ENCODE results near the gene LCN2. TPM values are rescaled to one million over a fixed set of nuclear protein-coding genes. Genes with fewer than 3 reads are reported as not detected.
"Not testable (repeated sequence)": the region's sequence is repeated elsewhere in the genome, so short reads cannot be mapped to it uniquely, and the experiment has no call there.

LCN2 gene
- total RNA-seq, 2 experiments from 2014 or later, result not detected

DNA sequence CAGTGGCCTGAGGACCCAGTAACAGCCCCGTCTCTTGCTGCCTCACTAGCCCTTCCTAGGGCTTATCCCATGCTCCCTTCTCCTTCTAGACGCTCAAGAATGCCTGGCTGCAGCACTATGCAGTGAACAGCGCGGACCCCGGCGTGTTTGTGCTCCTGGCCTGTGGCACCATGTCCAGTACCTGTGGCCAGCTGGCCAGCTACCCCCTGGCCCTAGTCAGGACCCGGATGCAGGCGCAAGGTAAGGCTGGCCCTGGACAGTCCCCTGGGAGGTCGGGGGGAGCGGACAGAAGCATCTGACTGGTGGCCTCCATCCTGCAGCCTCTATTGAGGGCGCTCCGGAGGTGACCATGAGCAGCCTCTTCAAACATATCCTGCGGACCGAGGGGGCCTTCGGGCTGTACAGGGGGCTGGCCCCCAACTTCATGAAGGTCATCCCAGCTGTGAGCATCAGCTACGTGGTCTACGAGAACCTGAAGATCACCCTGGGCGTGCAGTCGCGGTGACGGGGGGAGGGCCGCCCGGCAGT lies 42.2 kb upstream of the LCN2 start:
- CTCF ChIA-PET, result interaction anchor here (1.5 kb wide), 1 partner anchor 9 kb away, joined by 5 read pairs; no protein-coding TSS in a partner anchor
- Mint-ChIP-seq H3K36me3 (ENCODE audit: low read depth) (peaks cover 24% of the 10 kb centered on the region), H3K27me3 (ENCODE audit: low read depth) (no peaks in the 10 kb centered on the region), H3K4me1 (ENCODE audit: low read depth) (peaks cover 21% of the 10 kb centered on the region), H3K9me3 (no peaks in the 10 kb centered on the region), H3K4me3 (no peak overlapping the region), H3K27ac (no peak overlapping the region)
- DNase-seq, result no peak
- intact Hi-C loops (cut with micrococcal nuclease), result no loop called here

DNA sequence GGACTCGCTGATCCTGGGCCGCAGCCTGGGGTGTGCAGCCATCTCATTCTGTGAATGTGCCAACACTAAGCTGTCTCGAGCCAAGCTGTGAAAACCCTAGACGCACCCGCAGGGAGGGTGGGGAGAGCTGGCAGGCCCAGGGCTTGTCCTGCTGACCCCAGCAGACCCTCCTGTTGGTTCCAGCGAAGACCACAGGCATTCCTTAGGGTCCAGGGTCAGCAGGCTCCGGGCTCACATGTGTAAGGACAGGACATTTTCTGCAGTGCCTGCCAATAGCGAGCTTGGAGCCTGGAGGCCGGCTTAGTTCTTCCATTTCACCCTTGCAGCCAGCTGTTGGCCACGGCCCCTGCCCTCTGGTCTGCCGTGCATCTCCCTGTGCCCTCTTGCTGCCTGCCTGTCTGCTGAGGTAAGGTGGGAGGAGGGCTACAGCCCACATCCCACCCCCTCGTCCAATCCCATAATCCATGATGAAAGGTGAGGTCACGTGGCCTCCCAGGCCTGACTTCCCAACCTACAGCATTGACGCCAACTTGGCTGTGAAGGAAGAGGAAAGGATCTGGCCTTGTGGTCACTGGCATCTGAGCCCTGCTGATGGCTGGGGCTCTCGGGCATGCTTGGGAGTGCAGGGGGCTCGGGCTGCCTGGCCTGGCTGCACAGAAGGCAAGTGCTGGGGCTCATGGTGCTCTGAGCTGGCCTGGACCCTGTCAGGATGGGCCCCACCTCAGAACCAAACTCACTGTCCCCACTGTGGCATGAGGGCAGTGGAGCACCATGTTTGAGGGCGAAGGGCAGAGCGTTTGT lies 41.6 kb upstream of the LCN2 start:
- no peaks in the 10 kb centered on the region for H3K9me3 Mint-ChIP-seq
- intact Hi-C loops (cut with micrococcal nuclease), result no loop called here
- DNase-seq, result no peak
- no peaks in the 10 kb centered on the region for H3K27me3 Mint-ChIP-seq (ENCODE audit: low read depth)
- H3K27ac Mint-ChIP-seq, result peak overlapping the region; percentile 19
- H3K4me1 Mint-ChIP-seq (ENCODE audit: low read depth), result peaks cover 16% of the 10 kb centered on the region
- CTCF ChIA-PET, result interaction anchor here (1.5 to 1.9 kb wide), 3 partner anchors 8 to 21 kb away, joined by 4 to 5 read pairs (median 5); no protein-coding TSS in a partner anchor
- H3K4me3 Mint-ChIP-seq, result no peak overlapping the region
- peaks cover 18% of the 10 kb centered on the region for H3K36me3 Mint-ChIP-seq (ENCODE audit: low read depth)

DNA sequence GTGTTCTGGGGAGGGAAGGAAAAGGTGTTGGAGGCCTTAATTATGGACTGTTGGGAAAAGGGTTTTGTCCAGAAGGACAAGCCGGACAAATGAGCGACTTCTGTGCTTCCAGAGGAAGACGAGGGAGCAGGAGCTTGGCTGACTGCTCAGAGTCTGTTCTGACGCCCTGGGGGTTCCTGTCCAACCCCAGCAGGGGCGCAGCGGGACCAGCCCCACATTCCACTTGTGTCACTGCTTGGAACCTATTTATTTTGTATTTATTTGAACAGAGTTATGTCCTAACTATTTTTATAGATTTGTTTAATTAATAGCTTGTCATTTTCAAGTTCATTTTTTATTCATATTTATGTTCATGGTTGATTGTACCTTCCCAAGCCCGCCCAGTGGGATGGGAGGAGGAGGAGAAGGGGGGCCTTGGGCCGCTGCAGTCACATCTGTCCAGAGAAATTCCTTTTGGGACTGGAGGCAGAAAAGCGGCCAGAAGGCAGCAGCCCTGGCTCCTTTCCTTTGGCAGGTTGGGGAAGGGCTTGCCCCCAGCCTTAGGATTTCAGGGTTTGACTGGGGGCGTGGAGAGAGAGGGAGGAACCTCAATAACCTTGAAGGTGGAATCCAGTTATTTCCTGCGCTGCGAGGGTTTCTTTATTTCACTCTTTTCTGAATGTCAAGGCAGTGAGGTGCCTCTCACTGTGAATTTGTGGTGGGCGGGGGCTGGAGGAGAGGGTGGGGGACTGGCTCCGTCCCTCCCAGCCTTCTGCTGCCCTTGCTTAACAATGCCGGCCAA lies 40.8 kb upstream of the LCN2 start:
- Mint-ChIP-seq H3K27ac (no peak overlapping the region), H3K9me3 (no peaks in the 10 kb centered on the region), H3K27me3 (ENCODE audit: low read depth) (no peaks in the 10 kb centered on the region), H3K36me3 (ENCODE audit: low read depth) (peaks cover 16% of the 10 kb centered on the region), H3K4me1 (ENCODE audit: low read depth) (peaks cover 8% of the 10 kb centered on the region), H3K4me3 (no peak overlapping the region)
- DNase-seq, result no peak
- intact Hi-C loops (cut with micrococcal nuclease), result no loop called here
- CTCF ChIA-PET, result interaction anchor here (1.3 to 1.9 kb wide), 3 partner anchors 9 to 20 kb away, joined by 3 to 5 read pairs (median 4); no protein-coding TSS in a partner anchor

DNA sequence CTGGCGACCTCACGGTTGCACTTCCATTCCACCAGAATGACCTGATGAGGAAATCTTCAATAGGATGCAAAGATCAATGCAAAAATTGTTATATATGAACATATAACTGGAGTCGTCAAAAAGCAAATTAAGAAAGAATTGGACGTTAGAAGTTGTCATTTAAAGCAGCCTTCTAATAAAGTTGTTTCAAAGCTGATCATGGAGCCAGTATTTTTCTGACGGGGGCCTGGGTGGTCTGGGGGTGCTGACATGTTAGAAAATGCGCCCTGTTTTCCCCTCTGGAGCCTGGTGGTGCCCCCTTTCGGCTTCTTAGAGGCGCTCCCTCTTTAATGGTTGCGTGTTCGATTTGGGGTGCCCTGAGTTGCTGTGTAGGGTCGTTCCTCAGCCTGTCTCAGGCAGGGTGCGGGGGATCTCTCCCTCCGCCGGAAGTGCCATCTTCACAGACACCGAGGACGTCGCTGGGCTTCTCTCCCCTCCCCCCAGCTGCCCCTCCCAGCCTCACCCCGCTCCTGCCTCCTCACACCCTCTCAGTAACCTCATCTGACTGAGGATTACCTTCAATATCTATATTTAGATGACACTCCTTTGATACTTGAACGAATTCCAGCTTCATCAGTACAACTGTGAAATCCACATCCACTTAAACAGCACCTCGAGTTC lies 40.1 kb upstream of the LCN2 start:
- H3K4me3 Mint-ChIP-seq, result no peak overlapping the region
- H3K27me3 Mint-ChIP-seq (ENCODE audit: low read depth), result no peaks in the 10 kb centered on the region
- DNase-seq, result no peak
- H3K27ac Mint-ChIP-seq, result peak overlapping the region; percentile 15
- no peaks in the 10 kb centered on the region for H3K9me3 Mint-ChIP-seq
- H3K36me3 Mint-ChIP-seq (ENCODE audit: low read depth), result peaks cover 15% of the 10 kb centered on the region
- CTCF ChIA-PET, result interaction anchor here (1.3 to 1.9 kb wide), 3 partner anchors 9 to 20 kb away, joined by 3 to 5 read pairs (median 4); no protein-coding TSS in a partner anchor
- intact Hi-C loops (cut with micrococcal nuclease), result no loop called here
- peaks cover 3% of the 10 kb centered on the region for H3K4me1 Mint-ChIP-seq (ENCODE audit: low read depth)

DNA sequence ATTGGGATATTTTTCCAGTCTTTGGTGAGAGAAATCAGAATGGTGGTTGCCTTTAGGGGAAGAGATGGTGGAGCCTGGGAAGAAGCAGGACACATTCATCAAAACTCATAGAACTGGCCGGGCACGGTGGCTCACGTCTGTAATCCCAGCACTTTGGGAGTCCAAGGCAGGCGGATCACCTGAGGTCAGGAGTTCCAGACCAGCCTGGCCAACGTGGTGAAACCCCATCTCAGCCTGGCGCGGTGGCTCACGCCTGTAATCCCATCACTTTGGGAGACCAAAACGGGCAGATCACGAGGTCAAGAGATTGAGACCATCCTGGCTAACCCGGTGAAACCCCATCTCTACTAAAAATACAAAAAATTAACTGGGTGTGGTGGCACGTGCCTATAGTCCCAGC lies 37.5 kb upstream of the LCN2 start:
- CTCF ChIA-PET; DNase-seq; intact Hi-C loops (cut with micrococcal nuclease); H3K9me3 Mint-ChIP-seq; H3K27me3 Mint-ChIP-seq (ENCODE audit: low read depth); H3K4me1 Mint-ChIP-seq (ENCODE audit: low read depth); H3K4me3 Mint-ChIP-seq; H3K27ac Mint-ChIP-seq: not testable (repeated sequence)
- peaks cover 13% of the 10 kb centered on the region for H3K36me3 Mint-ChIP-seq (ENCODE audit: low read depth)

DNA sequence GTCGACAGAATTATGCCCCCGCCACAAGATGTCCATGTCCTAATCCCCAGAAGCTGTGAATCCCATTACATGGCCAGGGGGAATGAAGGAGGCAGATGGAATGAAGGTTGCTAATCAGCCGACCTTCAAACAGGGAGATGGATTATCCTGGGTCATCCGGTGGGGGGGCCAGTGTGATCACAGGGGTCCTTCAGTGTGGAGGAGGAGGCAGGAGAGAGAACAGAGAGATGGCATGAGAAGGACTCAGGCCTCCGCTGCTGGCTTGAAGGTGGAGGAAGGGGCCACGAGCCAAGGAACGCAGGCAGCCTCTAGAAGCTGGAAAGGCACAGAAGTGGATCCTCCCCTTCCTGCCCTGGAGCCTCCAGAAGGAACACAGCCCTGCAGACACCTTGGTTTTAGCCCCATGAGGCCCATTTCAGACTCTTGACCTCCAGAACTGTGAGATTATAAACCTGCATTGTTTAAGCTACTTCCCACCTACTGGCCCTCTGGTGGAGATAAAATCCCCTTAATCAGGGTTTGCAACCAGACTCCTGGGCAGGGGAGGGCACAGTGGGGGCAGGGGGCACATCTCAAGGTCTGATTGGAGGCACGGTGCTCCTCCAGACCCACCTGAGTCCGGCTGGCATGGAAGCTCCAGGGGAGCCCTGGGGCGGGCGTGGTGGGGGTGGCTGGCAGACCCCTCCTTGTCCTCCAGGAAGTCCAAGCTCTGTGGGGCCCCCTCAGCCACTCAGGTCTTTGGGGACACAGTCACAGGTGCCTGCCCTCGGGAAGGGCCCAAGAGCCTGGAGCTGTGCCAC lies 35.5 kb upstream of the LCN2 start:
- Mint-ChIP-seq H3K4me3 (no peak overlapping the region), H3K27ac (no peak overlapping the region), H3K36me3 (ENCODE audit: low read depth) (peaks cover 9% of the 10 kb centered on the region), H3K27me3 (ENCODE audit: low read depth) (no peaks in the 10 kb centered on the region), H3K4me1 (ENCODE audit: low read depth) (peaks cover 10% of the 10 kb centered on the region), H3K9me3 (no peaks in the 10 kb centered on the region)
- no peak for DNase-seq
- CTCF ChIA-PET, result interaction anchor here (0.6 to 1.4 kb wide), 6 partner anchors 11 to 187 kb away, joined by 3 to 5 read pairs (median 4); no protein-coding TSS in a partner anchor
- intact Hi-C loops (cut with micrococcal nuclease), result no loop called here

DNA sequence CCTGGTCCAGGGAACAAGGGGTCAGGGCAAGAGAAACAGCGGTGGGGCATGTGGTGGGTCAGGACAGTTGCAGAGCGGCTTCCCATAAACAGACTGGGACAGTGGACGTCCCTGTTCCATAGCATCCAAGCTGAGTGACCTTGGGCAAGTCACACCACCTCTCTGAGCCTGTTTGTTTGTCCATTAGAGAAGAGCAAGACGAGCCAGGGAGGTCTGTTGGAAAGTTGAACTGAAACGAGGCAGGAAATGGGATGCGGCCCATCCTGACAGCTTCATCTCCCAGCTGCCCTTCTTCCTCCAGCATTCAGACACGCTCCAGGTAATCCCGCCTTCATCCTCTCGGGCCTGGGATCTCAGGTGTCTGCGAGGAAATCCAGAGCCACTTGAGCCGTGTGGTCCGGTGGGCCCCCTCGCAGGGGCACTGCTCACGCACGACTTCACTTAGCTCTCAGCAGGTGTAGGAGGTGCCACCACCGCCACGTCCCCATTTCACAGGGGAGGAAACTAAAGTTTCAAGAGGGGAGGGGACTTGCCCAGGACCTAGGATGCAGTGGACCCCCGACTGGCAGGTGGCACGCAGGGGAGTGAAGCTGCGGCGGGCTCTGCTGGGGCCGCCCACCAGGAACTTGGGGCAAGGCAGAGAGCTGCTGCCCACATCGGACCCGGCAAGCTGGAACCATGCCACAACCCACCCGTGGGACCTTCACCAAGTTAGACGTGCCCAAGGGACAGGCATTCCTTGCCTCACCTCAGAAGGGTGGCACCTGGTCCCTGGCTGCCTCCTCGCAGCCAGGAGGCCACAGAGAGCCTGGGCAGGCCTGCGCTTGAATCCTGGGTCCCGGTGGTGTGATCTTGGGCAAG lies 34.7 kb upstream of the LCN2 start:
- Mint-ChIP-seq H3K9me3 (no peaks in the 10 kb centered on the region), H3K4me1 (ENCODE audit: low read depth) (peaks cover 10% of the 10 kb centered on the region), H3K27me3 (ENCODE audit: low read depth) (no peaks in the 10 kb centered on the region), H3K27ac (no peak overlapping the region), H3K4me3 (no peak overlapping the region), H3K36me3 (ENCODE audit: low read depth) (peaks cover 9% of the 10 kb centered on the region)
- DNase-seq, result no peak
- CTCF ChIA-PET, result interaction anchor here (0.6 to 3.4 kb wide), 5 partner anchors 11 to 225 kb away, joined by 3 to 13 read pairs (median 5); no protein-coding TSS in a partner anchor
- intact Hi-C loops (cut with micrococcal nuclease), result no loop called here

DNA sequence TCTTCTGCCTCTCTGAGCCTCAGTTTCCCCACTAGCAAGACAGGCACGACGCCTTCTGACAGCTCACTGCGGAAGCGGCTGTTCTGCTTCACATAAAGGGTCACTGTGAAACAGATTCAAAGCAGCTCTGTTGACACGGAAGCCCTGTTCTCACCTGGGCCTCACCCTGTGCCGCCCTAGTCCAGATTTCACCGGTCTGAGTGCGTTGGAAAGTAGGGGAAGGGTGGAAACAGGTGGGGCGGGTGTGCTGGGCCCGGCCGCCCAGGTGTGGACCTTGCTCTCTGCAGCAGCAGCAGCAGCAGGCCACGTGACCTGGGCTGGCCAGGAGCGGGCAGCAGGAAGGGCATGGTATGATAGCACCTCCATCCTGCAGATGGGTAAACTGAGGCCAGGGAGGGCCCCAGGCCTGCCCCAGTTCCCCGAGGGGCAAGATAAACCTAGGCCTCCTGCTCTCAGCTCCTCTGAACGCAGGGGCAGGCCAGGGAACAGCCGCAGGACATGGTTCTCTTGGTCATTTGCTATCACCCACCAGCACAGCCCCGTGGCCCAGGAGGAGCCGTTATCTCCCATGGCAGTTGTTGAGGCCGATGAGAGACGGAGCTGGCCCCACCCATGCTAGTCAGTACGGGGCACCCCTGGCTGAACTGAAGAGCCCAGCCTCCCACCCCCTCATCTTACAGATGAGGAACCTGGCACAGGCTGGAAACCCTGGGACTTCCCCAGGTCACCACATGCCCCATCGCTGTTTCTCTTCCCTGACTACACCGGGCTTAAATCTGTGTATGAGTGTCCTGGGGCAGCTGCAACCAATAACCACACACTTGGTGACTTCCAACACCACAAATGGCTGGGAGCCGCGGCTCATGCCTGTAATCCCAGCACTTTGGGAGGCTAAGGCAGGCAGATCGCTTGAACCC lies 33.8 kb upstream of the LCN2 start:
- intact Hi-C loops (cut with micrococcal nuclease), result loop anchor here (2.0 kb wide), 2 partner anchors 15 to 81 kb away; no protein-coding TSS in a partner anchor
- DNase-seq, result no peak
- Mint-ChIP-seq H3K27ac (no peak overlapping the region), H3K4me3 (no peak overlapping the region), H3K4me1 (ENCODE audit: low read depth) (peaks cover 10% of the 10 kb centered on the region), H3K36me3 (ENCODE audit: low read depth) (peaks cover 6% of the 10 kb centered on the region), H3K9me3 (no peaks in the 10 kb centered on the region), H3K27me3 (ENCODE audit: low read depth) (no peaks in the 10 kb centered on the region)
- CTCF ChIA-PET, result interaction anchor here (0.6 to 3.4 kb wide), 10 partner anchors 9 to 310 kb away, joined by 3 to 19 read pairs (median 5); no protein-coding TSS in a partner anchor

DNA sequence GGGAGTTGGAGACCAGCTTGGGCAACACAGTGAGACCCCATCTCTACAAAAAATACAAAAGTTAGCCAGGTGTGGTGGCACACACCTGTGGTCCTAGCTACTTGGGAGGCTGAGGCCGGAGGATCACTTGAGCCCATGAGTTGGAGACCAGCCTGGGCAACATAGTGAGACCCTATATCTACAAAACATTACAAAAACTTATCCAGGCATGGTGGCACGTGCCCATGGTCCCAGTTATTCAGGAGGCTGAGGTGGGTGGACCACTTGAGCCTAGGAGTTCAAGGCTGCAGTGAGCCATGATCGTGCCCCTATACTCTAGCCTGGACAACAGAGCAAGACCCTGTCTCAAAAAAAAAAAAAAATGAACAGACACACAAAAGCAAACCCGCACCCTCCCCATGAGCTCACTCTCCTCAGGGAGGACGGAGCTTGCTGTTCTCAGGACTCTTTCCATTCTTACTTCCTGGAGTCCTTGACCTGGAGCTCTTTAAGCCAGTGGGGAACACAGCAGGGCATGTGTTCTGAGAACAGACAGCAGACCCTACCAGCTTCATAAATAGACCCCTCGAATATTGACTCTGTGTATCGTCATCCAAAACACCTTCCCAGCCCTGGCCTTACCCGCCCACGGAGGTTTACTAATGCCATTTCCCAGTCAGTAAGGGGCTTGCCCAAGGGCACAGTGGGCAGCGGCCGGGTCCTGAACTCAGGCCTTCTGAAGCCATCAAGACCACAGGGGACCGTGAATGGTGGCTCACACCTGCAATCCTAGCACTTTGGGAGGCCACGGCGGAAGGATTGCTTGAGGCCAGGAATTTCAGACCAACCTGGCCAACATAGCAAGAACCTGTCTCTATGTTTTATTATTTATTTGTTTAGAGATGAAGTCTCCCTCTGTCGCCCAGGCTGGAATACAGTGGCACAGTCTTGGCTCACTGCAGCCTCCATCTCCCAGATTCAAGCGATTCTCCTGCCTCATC lies 32.9 kb upstream of the LCN2 start:
- CTCF ChIA-PET, result interaction anchor here (0.6 to 3.4 kb wide), 14 partner anchors 9 to 1154 kb away, joined by 3 to 24 read pairs (median 5); partner anchors contain the start of gene PTGES2
- intact Hi-C loops (cut with micrococcal nuclease), result loop anchor here (1.0 to 2.0 kb wide), 3 partner anchors 14 to 173 kb away; no protein-coding TSS in a partner anchor
- no peak overlapping the region for H3K27ac Mint-ChIP-seq

More for the DNA sequence above, 32.9 kb upstream of the LCN2 start:
- DNase-seq, result no peak
- Mint-ChIP-seq H3K36me3 (ENCODE audit: low read depth) (peaks cover 6% of the 10 kb centered on the region), H3K9me3 (no peaks in the 10 kb centered on the region), H3K4me1 (ENCODE audit: low read depth) (peaks cover 10% of the 10 kb centered on the region), H3K27me3 (ENCODE audit: low read depth) (no peaks in the 10 kb centered on the region), H3K4me3 (no peak overlapping the region)
